Transverse colon (tissue), 3 donors: ENCODE results near the gene CHGA.

ENCODE experiments used
- CTCF ChIP-seq, 5 experiments: fragments of 200-600 bp in 3 of 5; fragments of 450-650 bp in 2 of 5; sonication (generic) in 3 of 5; IDR thresholded peaks; 1 replicate in 2 of 5; 2 replicates in 3 of 5; pipeline ENCODE4 v1.5.1; 2016 to 2017; ENCODE audit warnings: antibody characterized with exemption in 5 of 5, inconsistent platforms in 3 of 5, mild to moderate bottlenecking in 2 of 5, moderate library complexity in 1 of 5
- POLR2A ChIP-seq: fragments of 450-650 bp; IDR thresholded peaks from one replicate; pipeline ENCODE4 v1.6.1; 2016; ENCODE audit warnings: antibody characterized with exemption, mild to moderate bottlenecking, moderate library complexity

- TF ChIP-seq POLR2A (no peak), CTCF (IDR thresholded peaks at IDR 0.05) (no peak)
Measured at GRCh38 chr14:92980866-92981265, 57.9 kb downstream of the CHGA start.
